ENCODE data around the gene PLXDC2.

Gene PLXDC2

DNA sequence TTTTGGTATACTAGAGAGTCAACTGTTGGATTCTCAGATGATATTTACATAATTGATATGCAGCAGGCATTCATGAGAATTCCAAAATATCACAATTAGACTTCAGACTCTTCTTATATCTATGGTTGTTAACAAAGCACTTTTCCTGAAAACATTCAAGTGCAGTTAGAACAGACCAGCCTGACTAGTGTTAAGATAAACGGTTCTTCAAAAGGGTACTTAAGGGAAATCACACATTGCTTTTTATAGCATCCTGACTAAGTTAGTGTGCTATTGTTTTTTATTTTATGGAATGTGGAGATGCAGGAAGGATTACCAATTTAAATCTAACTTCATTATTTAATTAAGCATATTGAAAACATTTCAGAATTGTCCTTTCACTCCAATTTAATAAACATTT lies 405.1 kb downstream of the PLXDC2 start:
- no peak for DNase-seq

DNA sequence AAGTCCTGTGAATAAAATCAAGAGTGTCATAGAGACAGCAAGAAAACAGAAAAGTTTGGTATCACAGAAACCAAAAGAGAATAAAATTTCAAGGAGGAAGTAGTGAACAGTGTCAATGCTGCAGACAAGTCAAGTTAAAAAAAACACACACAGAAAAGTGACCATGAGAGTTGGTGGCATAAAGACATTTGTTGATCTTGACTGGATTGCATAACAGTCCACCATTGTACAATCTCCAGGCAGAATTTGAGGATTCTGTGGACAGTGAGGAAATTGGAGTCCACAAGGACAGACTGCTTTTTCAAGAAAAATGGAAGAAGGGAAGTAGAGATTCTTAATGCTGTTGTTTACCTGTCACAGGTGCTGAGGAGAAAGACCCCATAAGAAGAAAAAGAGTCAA lies 412.5 kb downstream of the PLXDC2 start:
- DNase-seq, result peak in 1 of 3 donors; percentile 7

DNA sequence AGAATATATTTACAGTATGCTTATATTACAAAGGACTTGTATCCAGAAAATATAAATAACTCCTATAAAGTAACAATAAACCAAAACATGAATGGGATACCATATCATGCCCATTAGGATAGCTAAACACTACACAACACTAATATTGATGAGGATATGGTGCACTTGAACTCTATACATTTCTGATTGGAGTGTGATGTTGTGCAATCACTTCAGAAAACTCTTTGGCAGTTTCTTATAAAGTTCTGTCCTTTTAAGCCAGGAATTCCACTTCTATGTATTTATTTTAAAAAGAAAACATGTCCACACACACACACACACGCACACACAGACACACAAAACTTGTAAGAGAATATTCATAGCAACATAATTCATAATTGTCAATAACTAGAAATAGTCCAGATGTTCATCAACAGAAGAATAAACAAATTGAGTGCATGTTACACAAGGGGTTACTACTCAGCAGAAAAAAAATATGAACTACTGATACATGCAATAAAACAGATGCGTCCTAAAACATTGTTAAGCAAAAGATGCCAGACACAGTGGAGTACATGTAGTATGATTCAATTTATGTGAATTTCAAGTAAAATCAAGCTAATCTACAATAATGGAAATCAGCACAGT lies 416.0 kb downstream of the PLXDC2 start:
- DNase-seq, result no peak

- no peak for DNase-seq
Measured at GRCh38 chr10:20233423-20233822, 417.2 kb downstream of the PLXDC2 start.

- no peak for DNase-seq
Measured at GRCh38 chr10:20234579-20234978, 418.3 kb downstream of the PLXDC2 start.

DNA sequence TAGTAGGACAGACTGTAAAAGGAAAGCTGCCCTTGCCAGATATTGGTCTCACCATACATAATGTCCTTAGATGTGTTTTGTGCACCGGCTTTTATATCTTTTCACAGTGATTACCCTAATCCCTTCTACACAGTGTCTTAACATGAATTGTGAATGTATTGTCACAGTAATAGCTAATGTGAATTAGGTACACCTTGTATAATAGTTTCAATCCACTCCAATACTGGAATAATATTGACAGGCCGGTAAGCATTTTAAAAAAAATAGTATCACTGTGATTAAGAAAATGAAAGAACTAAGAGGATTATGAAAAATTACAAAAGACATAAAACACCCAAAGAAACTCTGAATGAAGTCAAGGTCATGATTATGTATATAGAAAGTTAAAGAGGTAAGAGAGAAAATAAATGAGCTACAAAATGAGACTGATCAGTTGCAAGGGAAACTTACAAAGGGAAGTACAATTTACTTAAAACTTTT lies 420.9 kb downstream of the PLXDC2 start:
- no peak for DNase-seq

DNA sequence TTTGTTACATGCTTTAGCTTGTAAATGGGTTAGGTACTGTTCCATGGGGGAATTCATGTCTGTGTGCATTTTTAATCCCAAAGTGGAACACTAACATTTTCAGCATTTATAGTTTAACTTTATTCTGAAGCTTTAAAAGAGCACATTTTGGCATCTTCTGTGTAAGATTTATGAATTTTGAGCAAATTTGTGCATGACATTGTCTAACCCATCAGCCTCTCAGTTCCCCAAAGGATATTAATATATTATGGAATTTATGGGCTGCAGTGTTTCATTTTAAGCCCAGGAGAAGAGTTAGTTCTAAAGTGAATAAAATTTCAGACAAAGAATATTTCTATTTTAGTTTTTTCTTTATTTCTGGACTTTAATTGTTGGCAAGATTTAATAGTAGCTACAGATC lies 421.4 kb downstream of the PLXDC2 start:
- no peak for DNase-seq

- DNase-seq, result no peak
Measured at GRCh38 chr10:20240643-20241042, 424.4 kb downstream of the PLXDC2 start.

DNA sequence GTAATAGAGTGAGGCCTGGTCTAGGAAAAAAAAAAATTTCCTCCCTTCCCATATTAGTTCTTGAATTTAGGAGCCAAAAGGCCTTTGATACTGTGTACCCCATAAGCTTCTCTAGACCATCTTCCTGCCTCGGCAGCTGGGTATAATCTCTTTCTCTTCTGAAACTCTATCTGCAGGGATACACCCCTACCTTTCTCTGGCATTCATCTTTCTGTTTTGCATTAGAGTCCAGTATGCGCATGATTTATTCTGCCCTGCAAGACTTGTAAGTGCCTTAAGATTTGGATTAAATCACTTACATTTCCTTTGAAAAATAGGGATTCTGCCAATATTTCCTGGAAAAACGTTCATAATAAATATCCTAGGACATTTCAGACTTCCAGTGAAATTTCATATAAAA lies 431.2 kb downstream of the PLXDC2 start:
- DNase-seq, result no peak

DNA sequence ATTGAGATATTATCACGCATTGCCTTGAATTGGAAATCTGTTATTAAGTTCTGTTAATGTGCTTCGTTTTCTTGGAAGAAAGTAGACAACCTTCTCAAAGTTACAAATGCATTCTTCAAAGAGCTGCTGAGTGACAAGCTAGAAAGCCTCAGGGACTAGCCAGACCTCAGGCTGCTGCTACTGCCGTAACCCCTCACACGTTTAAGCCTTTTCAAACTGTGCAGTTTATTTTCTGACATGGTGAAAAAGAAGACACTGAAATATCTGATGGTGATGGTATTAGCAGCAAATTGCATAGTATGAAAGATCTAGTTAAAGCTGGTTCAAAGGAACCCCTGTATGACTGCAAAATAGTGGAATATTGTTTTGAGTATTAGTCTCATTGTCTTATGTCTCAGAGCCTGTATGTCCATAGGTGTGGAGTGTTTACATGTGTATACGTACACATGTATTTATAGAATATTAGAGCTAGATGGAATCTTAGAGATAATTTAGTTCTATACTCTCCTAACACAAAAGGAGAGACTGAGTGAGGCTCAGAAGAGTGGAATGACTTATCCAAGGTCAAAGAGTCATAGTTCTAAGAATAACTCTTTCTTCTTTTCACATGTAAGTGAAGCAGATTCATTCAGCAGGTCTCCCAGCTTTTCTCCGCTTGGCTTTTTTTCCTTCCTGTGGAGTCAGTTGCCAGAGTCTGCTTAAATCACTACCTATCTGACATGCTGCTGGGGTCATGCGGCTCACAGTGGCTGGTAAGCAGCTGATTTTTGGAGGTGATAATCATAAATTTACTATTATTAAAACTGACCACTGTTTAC lies 431.9 kb downstream of the PLXDC2 start:
- DNase-seq, result no peak

DNA sequence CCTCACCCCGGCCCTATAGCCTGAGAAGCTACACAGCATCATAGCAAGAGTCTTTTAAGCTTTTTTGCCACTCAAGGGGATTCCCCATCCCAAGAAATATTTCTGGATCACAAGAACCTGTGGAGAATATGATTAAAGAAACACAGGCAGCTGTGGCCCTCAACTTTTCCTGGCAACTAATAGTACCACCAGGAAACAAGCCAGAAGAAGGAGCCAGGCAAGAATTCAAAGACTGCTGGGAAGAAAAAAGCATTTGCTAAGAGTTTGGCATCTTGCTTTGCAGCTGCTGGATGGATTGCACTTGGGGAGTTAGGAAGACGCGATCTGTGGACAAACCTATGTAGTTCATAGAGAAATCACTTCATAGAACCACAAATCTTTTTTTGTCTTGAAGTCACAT lies 437.8 kb downstream of the PLXDC2 start:
- DNase-seq, result no peak

- DNase-seq, result no peak
Measured at GRCh38 chr10:20254497-20254896, 438.3 kb downstream of the PLXDC2 start.

DNA sequence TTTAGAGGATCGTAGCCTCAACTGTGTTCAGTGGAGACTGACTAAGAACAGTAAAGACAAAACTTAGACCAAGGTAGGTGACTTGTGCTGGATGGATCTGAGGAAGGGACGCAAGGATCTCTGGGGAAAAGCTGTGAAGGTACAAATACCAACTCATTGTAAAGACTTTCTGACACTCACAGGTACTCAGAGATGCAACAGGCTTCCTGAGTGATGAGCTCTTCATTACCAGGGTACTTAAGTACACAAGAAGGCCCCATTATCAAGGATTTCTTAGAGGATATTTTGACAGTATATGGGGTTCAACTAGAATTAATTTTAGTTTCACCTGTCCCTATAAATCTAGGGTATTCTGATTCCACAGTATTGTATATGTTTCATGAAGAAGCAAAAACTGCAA lies 440.7 kb downstream of the PLXDC2 start:
- no peak for DNase-seq

GRCh38 chr10:20257422-20257821 lies 441.2 kb downstream of the PLXDC2 start:
- DNase-seq, result no peak

DNA sequence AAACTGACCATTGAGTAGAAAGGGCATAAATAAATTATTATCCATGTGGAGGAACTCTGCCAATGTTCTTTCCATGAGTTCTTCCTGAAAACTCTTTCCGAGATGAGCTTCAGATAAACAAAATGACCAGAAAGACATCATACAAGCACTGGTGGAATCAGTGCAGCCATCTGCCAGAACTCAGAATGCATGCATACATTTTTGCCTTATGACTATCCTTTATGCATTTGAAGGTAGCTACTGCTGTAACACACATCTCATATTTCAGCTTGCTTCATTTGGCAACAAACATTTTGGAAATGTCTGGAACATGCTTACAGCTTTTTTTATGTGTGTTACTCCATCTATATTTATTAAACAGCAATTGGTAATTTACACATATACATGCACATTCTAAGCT lies 448.9 kb downstream of the PLXDC2 start:
- DNase-seq, result no peak

DNA sequence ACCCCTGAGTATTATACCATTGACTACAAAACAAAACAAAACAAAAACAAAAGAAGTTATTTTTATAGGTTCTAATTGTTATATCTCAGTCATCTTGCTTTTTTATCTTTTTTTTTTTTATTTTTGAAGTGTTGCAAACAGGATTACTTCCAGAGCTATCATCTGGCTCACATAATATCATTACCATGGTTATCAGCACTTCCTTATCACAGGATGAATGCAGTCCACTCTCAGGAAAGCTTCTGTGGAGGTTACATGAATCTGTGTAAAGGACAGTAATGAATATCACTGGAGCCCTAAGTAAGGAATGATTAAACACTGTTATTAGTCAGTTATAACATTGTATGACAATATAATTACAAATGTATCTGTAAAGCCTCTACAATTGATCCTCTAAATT lies 451.5 kb downstream of the PLXDC2 start:
- no peak for DNase-seq

- no peak for DNase-seq
Measured at GRCh38 chr10:20271490-20271889, 455.3 kb downstream of the PLXDC2 start.

DNA sequence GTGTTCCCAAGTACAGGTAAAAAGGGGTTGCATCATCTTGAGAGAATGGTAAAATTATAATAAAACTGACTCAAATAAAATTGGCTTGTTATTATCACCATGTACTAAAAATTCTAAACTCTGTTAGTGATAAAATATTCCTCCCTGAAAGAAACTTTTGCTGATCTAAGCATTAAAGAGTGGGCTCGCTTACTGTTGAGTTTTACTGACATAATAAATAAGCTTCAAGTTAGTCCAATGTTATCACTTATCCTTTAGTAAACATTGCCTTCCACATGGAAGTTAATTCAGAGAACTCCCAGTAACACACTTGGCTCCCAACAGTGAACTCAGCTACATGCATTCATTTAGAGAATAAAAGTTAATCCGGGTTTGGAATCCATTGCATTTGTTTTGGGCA lies 456.4 kb downstream of the PLXDC2 start:
- no peak for DNase-seq

- DNase-seq, result no peak
Measured at GRCh38 chr10:20274571-20274970, 458.3 kb downstream of the PLXDC2 start.

DNA sequence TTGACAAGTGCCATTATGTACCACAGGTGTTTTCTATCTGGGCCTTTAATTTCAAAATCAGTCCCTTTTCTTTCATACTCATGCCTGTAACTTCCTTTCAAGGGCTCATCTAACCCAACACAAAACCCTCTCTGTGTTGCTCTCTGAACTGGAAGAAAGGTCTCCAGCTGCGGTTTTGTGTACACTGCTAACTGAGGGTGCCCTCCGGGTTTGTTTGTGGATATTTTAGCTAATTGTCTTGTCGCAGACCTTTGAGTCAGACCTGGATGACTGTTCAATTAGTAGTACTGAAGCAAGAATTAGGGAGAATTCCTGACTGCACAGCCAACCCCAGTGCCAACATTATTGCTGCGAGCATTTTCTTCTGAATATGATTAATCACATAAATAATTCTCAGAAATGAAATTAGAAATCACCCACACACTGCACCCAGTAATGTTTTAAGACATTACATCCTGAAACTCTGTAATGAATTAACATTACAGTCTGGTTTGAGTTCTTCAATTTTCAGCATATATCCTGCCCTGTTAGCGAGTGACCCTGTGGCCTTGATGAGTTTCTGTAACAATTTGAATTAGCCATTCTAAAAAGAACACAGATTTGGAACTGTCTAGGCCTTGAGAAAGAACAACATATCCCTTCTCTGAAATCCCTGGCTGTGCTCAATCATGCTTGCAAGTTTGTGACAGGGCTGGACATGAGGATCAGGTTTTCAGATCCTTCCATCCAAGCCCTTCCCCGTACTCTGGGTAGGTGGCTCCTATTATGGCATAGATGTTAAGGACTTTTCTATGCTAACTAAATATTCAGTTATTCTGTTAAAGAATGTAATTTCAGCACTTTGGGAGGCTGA lies 460.1 kb downstream of the PLXDC2 start:
- DNase-seq, result peak in 1 of 3 donors; percentile 19

- no peak for DNase-seq
Measured at GRCh38 chr10:20277820-20278219, 461.6 kb downstream of the PLXDC2 start.

GRCh38 chr10:20281579-20281978 lies 465.3 kb downstream of the PLXDC2 start:
- DNase-seq, result no peak

GRCh38 chr10:20287586-20287985 lies 471.4 kb downstream of the PLXDC2 start:
- peak in 1 of 3 donors; percentile 9 for DNase-seq

DNA sequence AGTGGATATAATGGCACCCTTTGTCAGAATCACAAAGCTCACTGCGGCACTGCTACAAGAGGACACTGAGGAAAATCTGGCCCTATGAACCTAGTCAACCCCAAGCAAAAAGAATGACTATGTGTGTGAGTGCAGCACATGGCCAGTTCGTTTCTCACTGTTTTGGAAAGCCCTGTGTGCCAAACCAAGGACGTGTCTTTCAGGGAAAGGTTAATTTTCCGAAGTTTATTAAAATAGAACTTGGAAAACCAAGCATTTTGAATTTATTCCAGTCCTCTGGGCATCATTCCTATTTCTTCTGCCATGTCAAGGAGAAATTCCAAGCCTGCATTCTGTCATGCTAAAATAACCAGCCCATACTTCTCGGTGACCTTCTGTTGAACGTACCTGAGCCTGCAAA lies 471.8 kb downstream of the PLXDC2 start:
- no peak for DNase-seq

Data from suppressor macrophage treated with lipopolysaccharide for 1 hour (primary cell).